ENCODE data around the gene FAM81A.
"Not testable (repeated sequence)": the region's sequence is repeated elsewhere in the genome, so short reads cannot be mapped to it uniquely, and the experiment has no call there.

The FAM81A gene

GRCh38 chr15:59437817-59438624, at the start of gene FAM81A:
Gene FAM81A (plus strand): TSS chr15:59438186. CDS start chr15:59458627, 20,441 bp downstream.
- peak; percentile 44 for DNase-seq

DNA sequence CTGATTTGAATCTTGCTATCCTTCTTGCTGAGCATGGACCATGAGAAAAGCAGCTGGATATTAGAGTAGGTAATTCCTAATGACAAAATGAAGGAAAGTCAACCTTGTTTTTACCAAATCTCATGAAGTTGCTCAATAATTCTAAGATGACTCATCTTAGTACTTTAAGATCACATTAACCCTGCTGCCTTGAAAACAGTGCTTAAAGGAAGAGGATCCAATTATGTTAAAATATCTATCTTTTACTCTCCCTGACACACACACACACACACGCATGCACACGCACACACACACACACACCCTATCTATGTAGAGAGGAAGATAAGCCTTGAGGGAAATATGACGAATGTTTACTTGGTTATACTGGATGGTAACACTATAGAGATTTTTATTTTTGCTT, 49.3 kb upstream of the FAM81A start:
- no peak for DNase-seq

- no peak for DNase-seq
Observed at GRCh38 chr15:59392299-59392698, 45.7 kb upstream of the FAM81A start.

DNA sequence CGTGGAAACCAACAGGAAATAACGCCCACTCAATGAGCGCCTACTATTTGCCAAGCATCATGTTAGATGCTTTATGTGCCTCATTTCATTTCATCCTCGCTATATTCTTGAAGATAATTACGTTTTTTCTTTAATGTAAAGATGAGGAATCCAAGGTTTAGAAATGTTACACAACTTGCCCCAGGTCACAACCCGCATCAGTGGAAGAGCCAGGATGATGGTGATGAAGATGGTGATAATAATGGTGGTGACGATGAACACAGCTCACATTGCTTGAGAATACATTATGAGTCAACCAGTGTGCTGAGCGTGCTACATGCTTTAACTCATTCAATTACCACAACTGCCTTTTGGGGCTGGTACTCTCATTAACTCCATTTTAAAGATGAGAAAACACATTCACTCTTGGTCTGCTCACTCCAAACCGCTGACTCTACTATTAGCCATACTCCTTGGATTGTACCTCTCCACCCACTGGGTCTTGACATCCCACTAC, 43.8 kb upstream of the FAM81A start:
- no peak for DNase-seq

DNA sequence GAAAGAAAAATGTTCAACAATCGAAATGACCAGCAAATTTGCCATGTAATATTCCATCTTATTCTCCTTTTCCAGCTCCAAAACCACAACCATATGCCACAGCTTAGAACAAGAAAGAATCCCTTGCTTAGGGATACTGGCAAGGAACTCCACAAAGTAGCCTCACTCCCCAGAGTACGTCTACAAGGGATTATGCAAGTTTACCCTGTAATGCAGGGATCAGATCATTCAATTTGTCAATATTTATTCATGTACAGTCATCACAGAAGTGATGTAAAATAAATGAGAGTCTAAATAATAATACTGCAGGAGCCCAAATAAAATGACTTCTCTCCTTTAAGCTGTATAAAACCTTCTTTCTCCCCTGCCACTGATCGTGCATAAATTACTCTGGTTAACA, 41.8 kb upstream of the FAM81A start:
- no peak for DNase-seq

- no peak for DNase-seq
Observed at GRCh38 chr15:59396679-59397078, 41.3 kb upstream of the FAM81A start.

DNA sequence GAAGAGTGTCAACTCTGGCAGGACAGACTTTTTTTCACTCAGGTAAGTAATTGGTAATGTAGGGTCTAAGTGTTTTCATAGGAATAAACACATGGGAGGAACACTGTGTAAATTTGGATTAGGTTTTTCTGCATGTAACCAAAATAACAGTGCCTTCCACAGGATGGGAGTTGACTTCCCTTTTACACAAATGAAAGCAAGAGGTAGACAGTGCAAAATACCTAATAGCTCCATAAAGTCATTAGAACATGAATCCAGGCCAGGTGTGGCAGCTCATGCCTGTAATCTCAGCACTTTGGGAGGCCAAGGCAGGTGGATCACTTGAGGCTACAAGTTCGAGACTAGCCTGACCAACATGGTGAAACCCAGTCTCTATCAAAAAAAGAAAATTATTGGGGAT, 39.8 kb upstream of the FAM81A start:
- no peak for DNase-seq

- DNase-seq = no peak
Observed at GRCh38 chr15:59399465-59400102, 38.4 kb upstream of the FAM81A start.

DNA sequence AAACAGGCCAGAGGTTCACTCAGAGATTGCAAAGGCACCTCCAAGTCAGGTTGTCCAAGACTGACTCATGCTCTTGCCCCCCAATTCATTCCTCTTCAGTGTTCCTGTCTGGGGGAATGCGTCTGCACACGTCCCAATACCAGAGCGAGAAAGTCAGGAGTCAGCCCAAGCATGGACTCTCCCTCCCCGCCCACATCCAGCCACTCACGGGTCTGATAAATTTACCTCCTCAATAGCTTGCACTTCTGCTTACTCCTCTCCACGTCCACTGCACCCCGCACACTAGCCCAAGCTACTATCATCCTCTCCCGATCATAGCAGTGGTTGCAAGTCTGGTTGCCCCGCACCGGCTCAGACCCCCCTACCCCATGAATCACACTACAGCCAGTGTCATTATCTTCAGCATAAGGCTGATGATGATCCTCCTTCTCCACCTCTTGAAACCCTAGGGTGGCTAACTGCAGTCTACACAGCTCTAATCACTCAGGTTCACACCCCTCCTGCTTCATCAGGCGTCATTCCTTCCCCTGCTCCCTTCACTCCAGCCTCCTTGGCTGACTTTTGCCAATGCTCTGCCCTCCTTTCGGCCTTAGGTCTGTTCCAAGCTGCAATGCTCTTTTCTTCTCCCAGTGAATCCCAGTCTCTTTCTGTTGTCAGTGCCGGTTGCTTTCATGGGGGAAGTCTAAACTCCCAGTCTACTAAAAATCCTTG, 37.7 kb upstream of the FAM81A start:
- no peak for DNase-seq

GRCh38 chr15:59401051-59401823, 36.7 kb upstream of the FAM81A start:
- not testable (repeated sequence) for DNase-seq

- peak; percentile 25 for DNase-seq
Observed at GRCh38 chr15:59401824-59402569, 36.0 kb upstream of the FAM81A start.

- DNase-seq = no peak
Observed at GRCh38 chr15:59405079-59405478, 32.9 kb upstream of the FAM81A start.

DNA sequence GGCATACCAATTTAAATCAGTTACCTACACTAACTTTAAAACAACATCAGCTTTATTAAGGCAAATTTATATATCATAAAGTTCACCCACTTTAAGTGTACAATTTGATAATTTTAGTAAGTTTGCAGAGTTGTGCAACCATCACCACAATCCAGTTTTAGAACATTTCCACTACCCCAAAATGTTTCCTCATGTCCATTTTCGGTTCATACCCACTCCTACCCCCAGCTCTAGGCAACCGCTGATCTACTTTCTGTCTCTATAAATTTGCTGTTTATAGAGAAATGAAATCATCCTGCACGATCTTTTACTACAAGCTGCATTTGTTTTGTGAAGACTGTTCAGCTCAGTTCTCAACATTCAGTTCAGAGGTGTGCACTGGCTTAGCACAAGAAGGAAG, 31.5 kb upstream of the FAM81A start:
- DNase-seq = no peak

DNA sequence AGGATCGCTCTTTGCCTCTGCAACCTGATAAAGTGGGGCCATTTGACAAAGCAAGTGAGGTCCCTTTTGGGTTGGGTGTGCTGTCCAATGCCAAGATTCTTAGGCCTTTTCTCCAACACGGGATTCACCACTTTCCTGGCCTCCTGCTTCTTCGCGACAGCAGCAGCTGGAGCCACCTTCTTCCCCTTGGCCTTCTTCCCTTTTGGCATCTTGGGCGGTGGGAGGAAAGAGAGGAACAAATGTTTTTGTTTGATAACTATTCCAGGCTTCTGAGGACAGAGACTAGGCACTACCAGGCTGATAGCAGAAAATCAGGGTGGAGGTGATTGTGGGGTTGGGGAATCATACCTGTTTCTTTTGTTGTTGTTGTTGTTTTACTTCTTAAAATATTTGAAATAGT, 30.0 kb upstream of the FAM81A start:
- DNase-seq = no peak

GRCh38 chr15:59410391-59410896, 27.5 kb upstream of the FAM81A start:
- DNase-seq = no peak

- DNase-seq = no peak
Observed at GRCh38 chr15:59413577-59413976, 24.4 kb upstream of the FAM81A start.

- no peak for DNase-seq
Observed at GRCh38 chr15:59416816-59417215, 21.2 kb upstream of the FAM81A start.

- no peak for DNase-seq
Observed at GRCh38 chr15:59419170-59419569, 18.8 kb upstream of the FAM81A start.

GRCh38 chr15:59420108-59420507, 17.9 kb upstream of the FAM81A start:
- no peak for DNase-seq

DNA sequence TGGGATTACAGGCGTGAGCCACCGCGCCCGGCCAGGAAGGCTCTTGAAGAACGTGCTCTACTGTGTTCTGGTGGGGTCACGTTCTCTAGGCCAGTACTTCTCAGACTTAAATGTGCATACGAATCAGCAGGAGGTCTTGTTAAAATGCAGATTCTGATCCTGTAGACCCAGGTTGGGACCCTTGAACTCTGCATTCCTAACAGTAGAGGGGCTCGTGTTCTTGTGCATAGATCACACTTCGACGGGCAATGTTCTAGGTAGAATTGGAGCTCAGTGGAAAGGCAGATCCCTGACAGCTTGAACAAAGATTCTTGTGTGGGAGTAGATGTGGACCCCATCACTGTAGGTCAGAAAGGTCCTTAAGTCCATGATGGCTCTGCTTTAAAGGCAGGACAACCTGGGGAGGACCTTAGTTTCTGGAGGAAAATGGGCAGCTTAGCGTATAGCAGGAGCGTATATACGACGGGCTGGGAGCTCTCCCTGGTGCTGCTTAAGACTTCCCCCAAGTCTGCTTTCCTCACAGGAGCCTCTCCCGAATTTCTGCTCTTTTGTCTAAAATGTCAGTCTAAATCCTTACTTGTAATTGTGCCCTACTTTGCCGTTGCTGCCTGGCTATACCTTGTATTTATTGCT, 16.9 kb upstream of the FAM81A start:
- no peak for DNase-seq

DNA sequence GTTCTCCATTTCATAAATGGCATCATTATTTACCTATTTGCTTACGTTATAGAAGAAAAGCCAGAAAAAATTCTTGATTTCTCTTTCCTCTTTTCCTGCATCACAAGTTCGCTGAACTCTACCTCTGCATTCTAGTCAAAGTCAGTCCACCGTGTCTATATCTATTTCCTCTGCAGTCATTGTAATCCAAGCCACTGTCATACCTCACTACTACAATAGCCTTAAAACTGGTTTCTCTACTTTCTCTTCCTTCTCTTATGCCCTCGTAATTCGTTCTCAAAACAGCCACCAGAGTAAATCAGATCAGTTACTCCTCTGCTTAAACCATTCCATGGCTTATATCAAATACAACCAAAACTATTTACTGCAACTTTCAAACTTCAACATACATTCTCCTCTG, 13.4 kb upstream of the FAM81A start:
- DNase-seq = no peak

Measured in NCI-H2029 (cell line).